HG02973 (cell line): ENCODE results near the gene ARHGEF7.
A peak's percentile ranks its signal among the peaks of the same experiment; 100 is the strongest.

Experiments used
- ATAC-seq: cut with Tn5 transposase; IDR thresholded peaks from one replicate; pipeline ENCODE4 v1.9.1; 2021; ENCODE audit warnings: moderate library complexity; ENCODE audit not compliant: unreplicated experiment

The ARHGEF7 gene

DNA sequence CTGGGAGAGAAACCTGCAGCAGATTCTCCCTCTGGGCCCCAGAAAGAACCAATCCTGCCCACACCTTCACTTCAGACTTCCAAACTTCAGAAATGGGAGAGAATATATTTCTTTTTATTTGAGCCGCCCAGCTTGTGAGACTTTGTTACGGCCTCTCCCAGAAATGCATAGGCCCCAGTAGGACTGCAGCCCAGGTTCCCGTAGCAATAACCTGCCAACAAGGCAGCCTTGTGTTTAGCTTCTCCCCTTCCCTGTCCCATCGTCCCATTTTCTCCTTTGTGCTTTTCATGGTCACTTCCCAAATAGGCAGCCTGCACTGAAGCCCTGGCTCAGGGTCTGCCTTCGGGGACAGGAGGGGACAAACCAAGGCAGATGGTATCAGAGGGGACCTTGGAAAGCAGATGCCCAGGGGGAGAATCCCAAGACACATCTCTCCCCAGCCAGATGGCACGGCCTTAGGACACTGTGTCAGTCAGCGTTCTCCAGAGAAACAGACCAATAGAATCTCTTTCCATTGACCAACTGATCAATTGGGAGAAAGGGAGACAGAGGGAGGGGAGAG, 3.7 kb upstream of the ARHGEF7 start:
- ATAC-seq, result no peak

DNA sequence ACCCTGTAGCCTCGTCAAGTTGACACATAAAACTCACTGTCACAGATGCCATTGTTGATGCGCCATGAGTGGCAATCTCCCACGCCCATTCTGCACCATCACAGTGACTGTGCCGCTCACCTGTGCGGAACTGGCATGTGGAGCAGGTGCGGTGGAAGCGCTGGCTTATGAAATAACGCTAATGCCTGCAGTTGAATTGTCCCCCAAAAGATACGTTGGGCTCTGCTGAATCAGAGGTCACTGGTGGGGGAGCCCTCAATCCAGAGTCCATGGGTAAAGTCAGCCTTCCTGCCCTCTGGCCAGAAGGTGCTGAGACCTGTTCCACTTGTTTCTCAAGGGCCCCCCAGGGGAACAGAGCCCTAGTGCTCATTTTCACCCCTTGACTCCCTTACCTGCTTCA, 2.9 kb upstream of the ARHGEF7 start:
- ATAC-seq, result no peak

DNA sequence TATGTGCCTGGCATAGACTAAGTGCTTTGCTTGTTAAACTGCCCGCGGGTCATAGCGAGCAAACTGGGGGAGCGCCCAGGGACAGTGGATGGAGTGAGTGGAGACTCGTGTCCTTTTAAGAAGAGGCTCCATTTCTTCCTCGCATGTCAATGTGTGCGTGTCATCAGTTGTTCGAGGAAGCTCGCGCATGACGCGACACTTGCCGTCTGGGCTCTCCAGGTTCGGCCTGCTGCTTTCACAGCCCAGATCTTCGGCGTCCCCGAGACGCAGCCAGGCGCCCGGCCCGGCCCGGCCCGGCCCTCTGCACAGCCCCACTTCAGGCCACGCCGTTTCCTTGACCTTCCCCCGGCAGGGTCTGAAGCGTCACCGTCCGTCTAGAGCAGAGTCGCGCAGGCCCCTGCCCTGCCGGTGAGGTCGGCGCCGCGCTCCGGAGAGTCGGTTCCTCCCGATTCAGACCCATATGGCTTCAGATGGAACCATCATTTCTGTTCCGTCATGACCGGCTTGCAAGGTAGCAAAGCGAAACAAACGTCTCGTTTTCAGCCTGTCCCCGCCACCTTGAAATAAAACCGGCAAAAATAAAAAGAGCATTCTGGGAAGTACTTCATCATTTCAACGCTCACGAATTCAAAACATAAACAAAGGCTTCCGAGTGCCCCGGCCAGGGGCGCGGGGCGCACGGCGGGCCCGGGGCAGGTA, 599 bp upstream of the ARHGEF7 start:
- ATAC-seq, result peak; percentile 35

DNA sequence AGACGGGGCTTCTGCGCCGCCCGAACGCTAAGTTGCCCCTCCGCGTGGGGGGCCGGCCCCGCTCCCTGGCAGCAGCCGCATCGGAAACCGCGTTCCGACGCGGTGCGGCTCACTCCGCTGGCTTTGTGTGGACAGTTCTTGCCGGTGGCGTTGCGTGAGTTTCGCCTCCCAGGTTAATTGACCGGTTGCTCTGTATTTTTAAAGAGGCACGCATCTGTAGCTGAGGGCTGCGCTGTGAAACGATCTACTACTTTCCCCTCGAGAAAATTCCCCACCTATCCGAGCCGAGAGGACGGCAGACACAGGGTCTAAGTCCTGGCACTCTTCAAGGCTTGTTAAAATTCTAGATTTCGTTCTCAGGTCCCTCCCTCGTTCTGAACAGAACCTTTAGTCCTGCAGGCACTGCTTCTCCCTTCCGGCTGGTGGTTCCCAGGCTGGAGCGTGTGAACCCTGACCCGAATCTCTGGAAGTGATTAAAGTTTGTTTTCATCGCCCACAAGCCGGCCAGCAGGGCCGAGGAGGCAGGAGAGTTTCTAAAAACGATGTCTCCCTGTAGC, 933 bp downstream of the ARHGEF7 start:
- ATAC-seq, result no peak

DNA sequence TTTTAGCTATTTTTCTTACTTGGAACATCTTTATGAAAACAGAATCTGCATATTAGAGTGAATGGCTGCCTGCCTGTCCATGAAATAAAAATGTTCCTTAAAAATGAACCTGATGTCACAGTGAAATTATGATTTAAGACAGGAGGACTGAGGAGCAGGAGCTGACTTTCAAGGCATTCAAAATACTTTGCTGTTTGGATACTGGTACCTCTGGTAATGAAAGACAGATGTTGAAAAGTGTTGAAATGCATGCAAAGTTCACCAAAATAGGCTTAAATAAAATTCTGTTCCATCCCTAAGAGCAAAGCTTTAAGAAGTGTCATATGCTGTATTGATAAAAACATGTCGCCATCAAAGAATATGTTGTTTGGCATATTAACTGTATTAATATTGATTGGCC, 1.7 kb downstream of the ARHGEF7 start:
- ATAC-seq, result no peak

DNA sequence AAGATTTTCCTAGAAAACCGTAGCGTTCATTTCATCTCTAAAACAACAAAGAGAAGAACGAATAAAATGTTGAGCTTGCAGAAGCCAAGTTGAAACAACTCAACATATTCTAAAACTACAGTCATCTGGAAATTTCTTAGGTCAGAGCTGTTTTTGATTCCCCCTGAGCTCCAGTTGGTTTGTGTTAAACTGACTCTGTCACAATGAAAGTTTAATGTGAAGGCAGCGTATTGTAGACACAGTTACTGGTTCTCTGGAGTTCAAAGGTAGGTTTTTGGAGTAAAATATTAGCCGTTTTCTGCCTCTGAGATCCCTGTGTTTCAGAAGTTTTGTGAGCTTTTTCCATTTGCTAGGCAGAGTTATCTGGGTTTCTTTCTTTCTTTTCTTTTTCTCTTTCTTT, 2.2 kb downstream of the ARHGEF7 start:
- no peak for ATAC-seq

DNA sequence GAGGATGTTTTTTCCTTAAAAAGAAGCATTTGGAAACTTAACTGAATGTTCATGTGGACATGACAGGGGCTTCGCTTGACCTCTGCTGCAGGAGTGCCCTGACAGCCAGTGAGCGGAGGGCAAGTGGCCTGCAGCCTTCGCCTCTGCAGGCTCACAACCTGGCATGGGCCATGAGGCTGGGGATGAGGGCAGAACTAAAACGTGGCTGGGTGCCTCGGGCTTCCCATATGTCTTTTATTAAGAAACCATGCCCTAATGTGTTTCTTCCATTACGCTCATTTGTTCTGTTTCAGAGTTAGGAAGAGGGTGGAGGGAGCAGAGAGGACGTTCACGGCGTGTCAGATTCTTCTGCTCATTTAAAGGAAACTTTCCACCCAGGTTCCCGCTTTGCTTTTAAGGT, 2.9 kb downstream of the ARHGEF7 start:
- ATAC-seq, result no peak

DNA sequence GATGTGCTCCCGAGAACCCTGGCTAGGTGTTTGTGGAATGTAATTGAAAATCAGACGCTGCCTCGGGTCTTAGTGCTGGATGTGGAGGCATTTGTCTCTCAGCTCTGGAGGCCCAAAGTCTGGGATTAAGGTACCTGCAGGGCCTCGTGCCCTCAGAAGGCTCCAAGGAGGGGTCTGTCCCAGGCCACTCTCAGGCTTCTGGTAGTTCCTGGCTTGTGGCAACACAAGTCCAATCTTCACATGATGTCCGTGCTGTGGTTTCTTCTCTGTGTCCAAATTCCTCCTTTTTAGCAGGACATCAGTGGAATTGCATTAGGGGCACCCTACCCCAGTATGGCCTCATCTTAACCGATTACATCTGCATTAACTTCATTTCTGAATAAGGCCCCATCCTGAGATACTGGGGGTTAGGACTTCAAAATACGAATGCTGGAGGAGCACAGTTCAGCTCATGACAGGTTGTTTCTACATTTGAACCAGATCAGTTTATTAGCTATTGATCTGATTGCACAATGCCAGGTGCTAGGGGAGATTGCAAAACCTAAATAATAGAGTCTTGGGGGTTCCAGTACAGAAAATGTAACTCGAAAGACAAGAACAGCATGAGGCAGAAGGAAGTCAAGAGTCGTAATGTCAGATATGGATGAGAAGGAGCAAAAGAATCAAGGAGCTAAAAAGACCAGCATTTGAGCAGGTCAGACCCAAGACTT, 3.9 kb downstream of the ARHGEF7 start:
- ATAC-seq, result no peak

DNA sequence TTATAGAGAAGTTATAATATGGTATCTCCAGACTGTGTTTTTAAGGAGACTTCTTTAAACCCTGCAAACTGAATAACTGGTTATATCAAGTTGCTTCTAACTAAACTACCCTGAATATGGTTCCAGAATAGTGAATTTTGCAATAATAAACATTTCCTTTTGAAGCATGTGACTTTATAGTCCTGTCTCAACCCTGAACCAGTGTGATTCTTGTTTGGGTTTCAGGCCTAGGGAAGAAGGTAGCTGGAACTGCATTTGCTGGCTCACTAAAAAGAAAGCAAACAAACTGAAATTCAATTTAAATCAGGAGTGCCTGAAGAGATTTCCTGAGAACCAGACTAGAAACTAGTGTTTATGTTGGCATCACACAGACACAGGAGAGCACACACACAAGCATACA, 4.9 kb downstream of the ARHGEF7 start:
- ATAC-seq, result no peak

DNA sequence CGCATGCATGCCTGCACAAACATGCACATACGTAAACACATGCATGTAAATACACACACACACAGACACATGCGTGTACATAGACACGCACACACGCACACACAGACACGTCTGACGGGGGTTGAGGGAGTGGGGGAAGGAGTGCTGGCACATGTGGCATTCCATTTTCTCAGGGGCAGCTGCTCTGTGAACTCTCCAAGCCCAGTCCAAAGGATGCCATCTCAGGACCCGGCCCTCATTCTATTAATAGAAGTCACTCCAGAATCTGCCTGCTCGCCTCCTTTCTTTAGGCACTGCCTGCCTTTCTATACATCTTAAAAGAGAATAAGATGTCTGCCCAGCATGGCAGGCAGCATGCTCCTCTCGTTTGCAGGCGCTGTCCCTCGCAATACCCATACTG, 5.3 kb downstream of the ARHGEF7 start:
- ATAC-seq, result no peak

DNA sequence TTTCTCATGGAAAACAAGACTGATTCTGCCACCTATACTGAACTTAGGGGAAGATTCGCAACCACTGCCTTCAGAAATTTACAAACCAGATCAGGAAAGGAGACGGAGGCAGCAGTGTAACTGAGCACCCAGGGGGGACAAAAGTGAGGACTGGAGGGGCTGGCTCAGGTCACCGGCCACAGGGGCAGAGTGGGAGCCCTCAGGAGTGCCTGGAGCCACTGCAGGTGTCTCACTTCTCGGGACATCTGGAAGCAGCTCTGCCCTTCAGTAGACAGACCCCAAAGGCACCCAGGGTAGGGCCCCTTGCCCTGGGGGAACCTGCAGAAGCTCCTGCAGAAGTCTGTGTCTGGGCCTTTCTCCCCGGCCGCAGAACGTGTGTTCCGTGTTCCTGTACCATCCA, 5.8 kb downstream of the ARHGEF7 start:
- ATAC-seq, result no peak

DNA sequence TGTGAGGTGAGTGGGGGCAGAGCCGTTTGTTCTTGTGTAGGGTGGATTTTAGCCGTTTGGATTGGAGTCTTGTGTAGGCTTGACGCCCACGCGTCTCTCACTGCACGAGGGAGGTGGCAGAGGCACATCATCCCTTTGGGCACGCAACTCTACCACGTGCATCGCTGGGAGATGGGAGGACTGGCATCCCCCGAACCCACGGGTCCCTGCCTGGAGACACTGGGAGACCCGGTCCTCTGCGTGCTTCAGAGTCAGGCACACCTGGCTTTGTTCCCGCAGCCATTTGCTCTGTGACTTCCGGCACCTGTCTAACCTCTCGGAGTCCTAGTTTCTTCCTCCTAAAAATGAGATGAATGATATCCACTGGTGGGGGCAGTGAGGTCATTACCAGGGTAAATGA, 6.4 kb downstream of the ARHGEF7 start:
- no peak for ATAC-seq

DNA sequence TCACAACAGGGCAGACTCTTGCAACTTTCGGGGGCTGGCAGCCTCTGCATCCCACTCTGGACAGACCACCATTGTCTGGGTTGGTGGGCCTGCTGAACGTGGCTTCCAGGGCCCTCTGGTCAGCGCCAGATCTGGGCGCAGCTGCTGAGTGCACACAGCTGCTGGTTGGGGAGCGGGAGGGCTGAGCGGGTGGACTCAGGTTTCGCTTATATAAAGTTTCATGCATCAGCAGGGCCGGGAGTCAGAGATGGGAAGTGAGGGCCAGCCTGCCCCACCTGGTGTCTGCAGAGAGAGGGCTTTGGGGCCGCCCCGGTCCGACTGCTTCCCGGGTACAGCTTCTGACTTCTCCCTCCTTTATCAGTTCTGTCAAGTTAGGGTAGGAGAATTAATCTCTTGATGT, 6.9 kb downstream of the ARHGEF7 start:
- ATAC-seq, result no peak

DNA sequence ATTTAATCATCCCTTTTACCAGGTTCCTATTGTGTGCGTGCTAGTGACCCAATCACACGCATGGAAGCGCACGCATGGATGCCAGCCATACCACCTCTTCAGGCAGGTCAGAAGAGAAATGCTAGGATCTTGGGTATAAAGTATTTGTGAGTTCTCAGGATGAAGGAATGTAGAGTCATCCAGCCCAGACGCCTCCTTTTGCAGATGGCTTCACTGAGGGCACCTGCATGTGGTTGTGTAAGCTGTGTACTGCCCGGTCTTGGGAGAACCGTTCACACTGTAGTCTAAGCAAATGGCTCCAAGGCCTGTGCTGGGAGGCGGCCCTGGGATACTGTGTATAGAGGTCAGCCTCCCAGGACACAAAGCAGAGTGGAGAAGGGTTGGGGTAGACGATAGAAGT, 7.5 kb downstream of the ARHGEF7 start:
- no peak for ATAC-seq

DNA sequence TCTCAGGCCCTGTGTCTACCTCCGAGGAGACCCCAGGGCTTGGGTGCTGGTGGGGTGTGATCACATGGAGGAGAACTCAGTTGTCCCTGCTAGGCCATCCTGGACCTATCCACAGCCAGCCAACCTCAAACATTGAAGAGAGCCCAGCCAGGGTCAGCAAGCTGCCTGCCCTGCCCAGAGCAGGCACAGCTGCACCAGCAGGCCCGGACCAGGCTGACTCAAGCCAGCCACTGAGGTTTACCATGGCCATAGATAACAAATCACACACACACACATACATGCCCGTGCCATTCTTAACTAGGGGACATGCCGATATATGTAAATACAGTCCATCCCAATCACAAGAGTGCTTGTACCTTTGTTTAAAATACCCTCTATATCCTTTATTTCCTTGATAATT, 8.1 kb downstream of the ARHGEF7 start:
- no peak for ATAC-seq

DNA sequence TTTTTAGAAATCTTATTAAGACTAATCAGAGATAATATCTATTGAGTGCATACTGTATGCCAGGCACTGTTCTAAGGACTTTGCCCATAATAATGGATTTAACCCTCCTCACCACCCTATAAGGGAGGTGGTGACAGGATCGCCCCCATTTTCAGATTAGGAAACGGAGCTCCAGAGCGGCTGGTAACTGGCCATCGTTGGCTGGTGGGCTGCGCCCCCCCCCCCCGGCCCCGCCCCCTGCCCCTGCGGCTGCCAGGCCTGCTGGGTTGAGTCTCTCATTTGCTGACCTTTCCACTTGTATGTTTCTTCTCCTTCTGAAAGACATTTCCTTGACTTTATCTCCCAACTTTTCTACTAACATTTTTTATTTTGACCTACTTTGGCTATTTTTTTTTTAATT, 8.5 kb downstream of the ARHGEF7 start:
- ATAC-seq, result no peak

DNA sequence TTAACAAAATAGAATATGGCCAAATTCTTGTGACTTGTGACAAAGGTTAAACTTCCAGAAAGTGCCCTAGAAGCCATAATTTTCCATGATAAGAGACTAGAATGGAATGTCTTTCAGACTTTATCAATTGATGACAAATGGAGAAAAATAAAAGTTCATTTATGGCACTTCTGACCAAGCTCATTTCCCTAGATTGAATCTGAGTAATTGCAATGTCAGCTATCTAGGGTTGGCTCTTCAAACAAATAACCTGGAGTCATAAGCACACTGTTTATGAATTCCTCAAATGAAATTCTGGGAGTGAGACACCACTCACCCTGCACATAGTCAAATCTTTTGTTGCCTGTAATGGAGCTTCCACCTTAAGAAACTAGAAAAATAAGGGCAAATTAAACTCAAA, 11.4 kb downstream of the ARHGEF7 start:
- ATAC-seq, result no peak

DNA sequence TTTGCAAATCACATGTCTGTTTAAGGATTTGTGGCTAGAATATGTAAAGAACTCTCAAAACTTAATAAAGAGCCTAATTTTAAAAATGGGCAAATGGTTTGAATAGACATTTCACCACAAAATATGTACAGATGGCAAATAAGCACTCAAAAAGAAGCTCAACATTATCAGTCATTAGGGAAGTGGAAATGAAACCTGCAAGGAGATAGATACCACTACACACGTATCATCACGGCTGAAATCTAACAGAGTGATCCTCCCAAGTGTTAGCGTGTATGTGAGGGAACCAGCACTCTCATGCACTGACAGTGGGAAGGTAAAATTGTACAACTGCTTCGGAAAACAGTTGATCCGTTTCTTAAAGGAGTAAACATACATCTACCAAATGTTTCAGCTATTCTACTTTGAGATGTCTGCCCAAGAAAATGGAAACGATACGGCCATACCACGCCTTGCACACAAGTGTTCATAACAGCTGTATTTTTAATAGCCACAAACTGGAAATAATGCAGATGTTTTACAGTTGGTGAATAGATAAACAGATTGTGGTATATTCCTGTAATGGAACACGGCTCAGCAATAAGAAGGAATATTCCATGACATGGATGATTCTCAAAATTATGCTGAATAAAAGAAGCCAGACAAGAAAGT, 14.5 kb downstream of the ARHGEF7 start:
- peak; percentile 99 for ATAC-seq

DNA sequence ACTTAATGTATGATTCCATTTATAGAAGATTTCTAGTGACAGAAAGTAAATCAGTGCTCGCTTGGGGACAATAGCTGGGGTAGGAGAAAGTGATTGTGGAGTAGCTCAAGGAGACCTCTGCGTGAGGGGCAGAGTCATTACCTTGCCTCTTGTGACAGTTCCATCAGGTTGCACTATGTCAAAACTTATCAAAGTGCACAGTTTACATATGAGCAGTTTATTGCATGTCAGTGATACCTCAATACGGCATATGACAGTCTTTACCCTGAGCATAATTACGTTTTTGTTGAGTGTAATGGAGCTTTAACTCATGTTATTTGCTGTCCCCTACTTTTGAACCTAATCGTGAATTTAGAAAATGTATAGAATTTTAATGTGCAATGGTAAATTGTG, 15.0 kb downstream of the ARHGEF7 start:
- ATAC-seq, result peak; percentile 4

DNA sequence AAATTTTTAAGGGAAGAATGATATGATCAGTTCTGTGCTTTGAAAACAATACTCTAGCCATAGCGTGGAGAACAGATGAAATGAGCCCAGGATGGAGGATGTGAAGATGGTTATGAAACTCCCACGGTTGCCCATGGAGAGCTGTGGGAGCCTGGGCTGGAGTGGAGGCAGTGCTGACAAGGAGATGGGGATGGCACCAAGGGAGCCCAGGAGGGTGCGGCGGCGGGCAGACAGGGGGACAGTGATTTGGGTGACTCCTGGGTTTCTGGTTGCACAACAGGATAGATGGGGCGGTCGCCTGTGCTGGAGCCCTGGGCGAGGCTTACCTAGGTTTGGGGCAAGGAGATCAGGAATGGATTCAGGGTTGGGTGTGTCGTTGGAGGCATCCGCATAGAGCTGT, 15.9 kb downstream of the ARHGEF7 start:
- ATAC-seq, result no peak

DNA sequence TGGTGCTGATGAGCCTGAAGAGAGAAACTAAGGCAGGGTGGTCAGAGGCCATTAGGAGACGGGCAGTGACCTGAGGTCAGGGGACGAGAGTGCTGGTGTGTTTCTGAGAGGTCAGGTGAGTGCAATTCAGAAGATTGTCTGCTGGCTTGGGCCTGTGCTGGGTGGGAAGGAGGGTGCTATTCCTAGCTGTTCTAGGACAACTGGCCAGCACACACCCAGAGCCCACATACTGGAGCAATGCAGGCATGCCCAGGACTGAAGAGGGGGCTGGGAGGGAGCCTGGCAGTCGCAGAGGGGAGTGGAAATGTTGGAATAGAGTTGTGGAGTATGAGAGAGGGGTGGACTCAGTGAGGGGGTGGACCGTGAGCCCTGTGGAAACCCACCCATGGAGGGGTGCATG, 16.5 kb downstream of the ARHGEF7 start:
- ATAC-seq, result no peak

DNA sequence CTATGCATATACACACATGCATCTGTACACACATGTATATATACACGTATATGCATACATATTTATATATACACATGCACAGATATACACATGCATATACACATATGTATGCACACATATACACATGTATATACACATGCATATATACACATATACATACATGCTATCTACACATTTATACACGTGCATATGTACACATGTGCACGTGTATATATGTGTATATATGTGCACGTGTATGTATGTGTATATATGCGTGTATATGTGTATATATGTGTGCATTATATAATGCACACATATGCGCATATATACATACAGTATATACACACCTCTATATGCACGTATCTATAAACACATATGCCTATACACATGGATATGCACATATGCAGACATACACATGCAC, 17.8 kb downstream of the ARHGEF7 start:
- no peak for ATAC-seq
